Spleen (tissue), 11 donors: ENCODE results near the gene OR5L2. TPM values are rescaled to one million over a fixed set of nuclear protein-coding genes. Genes with fewer than 3 reads are reported as not detected.
"Not testable (repeated sequence)": the region's sequence is repeated elsewhere in the genome, so short reads cannot be mapped to it uniquely, and the experiment has no call there.

Experiments
- DNase-seq: peaks from one replicate; pipeline ENCODE4 v3.0.0-alpha.2; 2020
- H3K27ac ChIP-seq, 8 donors: fragments of 200-600 bp; sonication (generic) in 7 of 8; 1 replicate in 4 of 8; 2 replicates in 4 of 8; pipeline versions ENCODE4 v1.5.0 to v1.8.0; 2016 to 2021; ENCODE audit warnings: inconsistent platforms in 4 of 8, mild to moderate bottlenecking in 4 of 8, moderate library complexity in 1 of 8
- H3K27me3 ChIP-seq, 7 donors: fragments of 200-600 bp; sonication (generic) in 6 of 7; replicated peaks in 1 of 7; 1 replicate in 4 of 7; 2 replicates in 3 of 7; pipeline versions ENCODE4 v1.5.0 to v1.8.0; 2016 to 2021; ENCODE audit warnings: inconsistent platforms in 3 of 7, mild to moderate bottlenecking in 1 of 7
- H3K36me3 ChIP-seq, 6 donors: fragments of 200-600 bp; sonication (generic) in 5 of 6; 1 replicate in 4 of 6; 2 replicates in 2 of 6; pipeline versions ENCODE4 v1.5.0 to v1.8.0; 2016 to 2021; ENCODE audit warnings: inconsistent platforms in 2 of 6
- H3K4me1 ChIP-seq, 6 donors: fragments of 200-600 bp; sonication (generic) in 5 of 6; 1 replicate in 3 of 6; 2 replicates in 3 of 6; pipeline versions ENCODE4 v1.5.0 to v1.8.0; 2016 to 2021; ENCODE audit warnings: inconsistent platforms in 3 of 6
- H3K4me3 ChIP-seq, 8 donors: fragments of 200-600 bp; sonication (generic) in 7 of 8; 1 replicate in 4 of 8; 2 replicates in 4 of 8; pipeline versions ENCODE4 v1.5.0 to v1.8.0; 2016 to 2021; ENCODE audit warnings: inconsistent platforms in 4 of 8, mild to moderate bottlenecking in 4 of 8, moderate library complexity in 2 of 8
- H3K9me3 ChIP-seq, 8 donors: fragments of 200-600 bp; sonication (generic) in 7 of 8; 1 replicate in 4 of 8; 2 replicates in 4 of 8; pipeline versions ENCODE4 v1.5.0 to v1.8.0; 2016 to 2021; ENCODE audit warnings: inconsistent platforms in 4 of 8
- CTCF ChIP-seq, 11 experiments: fragments of 200-600 bp in 7 of 11; fragments of 450-650 bp in 4 of 11; sonication (generic) in 4 of 11; IDR thresholded peaks in 8 of 11; conservative IDR thresholded peaks in 3 of 11; 1 replicate in 7 of 11; 2 replicates in 4 of 11; pipeline versions ENCODE4 v1.4.0 to v1.8.0; 2016 to 2021; ENCODE audit warnings: antibody characterized with exemption in 11 of 11, inconsistent platforms in 4 of 11, mild to moderate bottlenecking in 1 of 11
- POLR2A ChIP-seq, 3 donors: fragments of 450-650 bp; IDR thresholded peaks; one replicate each; pipeline ENCODE4 v1.5.1; 2017; ENCODE audit warnings: antibody characterized with exemption in 3 of 3, mild to moderate bottlenecking in 1 of 3
- POLR2AphosphoS5 ChIP-seq, 3 donors: sonication (generic); formaldehyde crosslinking; IDR thresholded peaks; one replicate each; pipeline ENCODE4 v1.5.1; 2017; ENCODE audit warnings: antibody characterized with exemption in 3 of 3
- WGBS, 5 donors: extraction: QIAGEN DNeasy Blood & Tissue Kit in 3 of 5; methylation state at CpG; one replicate each; pipeline versions ENCODE4 v1.1.5 to v1.1.7; 2013 to 2018; 5-methylcytosine and 5-hydroxymethylcytosine counted together
- intact Hi-C: fragments of 100-400 bp; cut with DNase I; formaldehyde crosslinking; loops from one replicate; pipeline ENCODE4 v1.15.0; 2023; ENCODE audit warnings: low total_unique reads
- polyA plus RNA-seq, 3 donors: library from polyadenylated mRNA; stranded (reverse); fragments of 200-250 nt; gene quantifications; one replicate each; pipeline ENCODE4 v1.2.1, GENCODE V29; 2013
- total RNA-seq, 7 donors: library from RNA; depleted of rRNA in 3 of 7; stranded (reverse); fragments of >200 nt in 3 of 7; fragmentation: NEBNext Ultra II Directional in 4 of 7; extraction: Animal tissue kit (Norgen Biotek cat#: 25700) in 4 of 7; gene quantifications; one replicate each; pipeline versions ENCODE4 v1.1.0 to v1.2.1, GENCODE V29; 2016 to 2021
- donor health status: healthy with polysubstance abuse.
- donor health status: DM: no; HTN: no; CAD: no; lungs with moderate emphysema.
- donor health status: DM: no; HTN: no; CAD: no.
- donor health status: Bipolar disorder and iron deficiency.
- donor health status: healthy.
- donor health status: DM: no; HTN: no; CAD: no.
- donor health status: DM: yes; HTN: yes; CAD: no.

The OR5L2 gene
- total and polyA plus RNA-seq, 10 donors, result not detected

DNA sequence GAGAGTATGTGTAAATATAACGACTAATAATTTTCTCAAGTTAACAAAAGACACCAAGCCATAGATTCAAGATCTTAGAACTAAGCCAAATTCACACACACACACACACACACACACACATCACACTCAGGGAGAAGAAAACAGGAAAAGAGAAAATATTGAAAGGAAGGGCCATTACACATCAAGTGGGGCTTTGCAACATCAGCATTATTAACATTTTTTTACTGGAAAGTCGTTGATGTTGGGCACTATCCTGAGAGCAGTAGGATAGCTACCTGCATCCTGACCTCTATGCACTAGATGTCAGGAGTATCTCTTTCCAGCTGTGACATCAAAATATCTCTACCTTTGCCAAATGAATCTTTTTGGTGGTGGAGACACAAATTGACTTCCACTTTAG, 20.4 kb downstream of the OR5L2 start:
- no peak for DNase-seq
- TF ChIP-seq POLR2AphosphoS5 (IDR thresholded peaks at IDR 0.05) (no peak), POLR2A (IDR thresholded peaks at IDR 0.05) (no peak), CTCF (IDR thresholded peaks at IDR 0.05 in 8 of 11, conservative IDR thresholded peaks at IDR 0.05 in 3 of 11) (no peak)
- intact Hi-C loops, result no loop called here
- H3K4me3 ChIP-seq, result no peak overlapping the region
- H3K27me3 ChIP-seq, result no peaks in the 10 kb centered on the region
- H3K4me1 ChIP-seq, result no peaks in the 10 kb centered on the region
- no peak overlapping the region for H3K27ac ChIP-seq
- H3K36me3 ChIP-seq, result no peaks in the 10 kb centered on the region
- peaks cover 0 to 17% (median 0%) of the 10 kb centered on the region in 8 donors for H3K9me3 ChIP-seq
- WGBS, 5 donors, result 25 to 55% (median 44%) methylated on average over 2 of the region's 2 CpGs

- peaks cover 0 to 17% (median 0%) of the 10 kb centered on the region in 8 donors for H3K9me3 ChIP-seq
- intact Hi-C loops, result no loop called here
Measured at GRCh38 chr11:55849037-55849436, 22.0 kb downstream of the OR5L2 start.

DNA sequence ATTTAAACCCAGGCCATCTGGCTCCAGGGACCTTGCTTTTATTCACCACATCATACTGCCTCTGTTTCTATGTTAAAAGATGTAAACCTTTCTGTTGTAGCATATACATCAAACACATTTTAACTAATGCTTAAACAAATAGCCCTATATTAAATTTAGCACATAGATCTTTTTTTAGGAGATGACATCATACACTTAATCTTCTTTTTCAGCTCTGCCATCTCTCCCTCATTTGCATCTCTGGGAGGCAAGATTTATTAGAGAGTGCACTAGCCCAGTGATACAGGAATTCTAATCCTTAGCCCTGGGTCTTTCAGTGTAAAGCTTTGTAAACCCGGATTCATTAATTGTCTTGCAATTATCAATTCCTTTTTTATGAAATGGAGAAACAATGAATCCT, 25.1 kb downstream of the OR5L2 start:
- Histone ChIP-seq H3K4me1 (no peaks in the 10 kb centered on the region), H3K9me3 (peaks cover 0 to 5% (median 2%) of the 10 kb centered on the region in 8 donors), H3K4me3 (no peak overlapping the region), H3K27ac (no peak overlapping the region), H3K36me3 (no peaks in the 10 kb centered on the region), H3K27me3 (no peaks in the 10 kb centered on the region)
- WGBS, 5 donors, result 75 to 88% (median 80%) methylated on average over 1 of the region's 1 CpG
- no peak for TF ChIP-seq POLR2AphosphoS5 (IDR thresholded peaks at IDR 0.05)
- TF ChIP-seq CTCF (IDR thresholded peaks at IDR 0.05 in 8 of 11, conservative IDR thresholded peaks at IDR 0.05 in 3 of 11), result no peak
- TF ChIP-seq POLR2A (IDR thresholded peaks at IDR 0.05), result no peak
- no peak for DNase-seq
- intact Hi-C loops, result no loop called here

More at GRCh38 chr11:55849037-55849436, 22.0 kb downstream of the OR5L2 start:
- no peak overlapping the region for H3K4me3 ChIP-seq
- no peak overlapping the region for H3K27ac ChIP-seq
- no peak for DNase-seq
- no peaks in the 10 kb centered on the region for H3K36me3 ChIP-seq
- no peaks in the 10 kb centered on the region for H3K4me1 ChIP-seq
- no peaks in the 10 kb centered on the region for H3K27me3 ChIP-seq
- TF ChIP-seq POLR2AphosphoS5 (IDR thresholded peaks at IDR 0.05) (no peak), POLR2A (IDR thresholded peaks at IDR 0.05) (no peak)

- no peak for DNase-seq
- H3K27ac ChIP-seq, result no peak overlapping the region
- no peaks in the 10 kb centered on the region for H3K27me3 ChIP-seq
- H3K9me3 ChIP-seq, result peaks cover 0 to 8% (median 3%) of the 10 kb centered on the region in 8 donors
- no peaks in the 10 kb centered on the region for H3K36me3 ChIP-seq
- H3K4me1 ChIP-seq, result no peaks in the 10 kb centered on the region
- TF ChIP-seq POLR2AphosphoS5 (IDR thresholded peaks at IDR 0.05) (no peak), CTCF (IDR thresholded peaks at IDR 0.05 in 8 of 11, conservative IDR thresholded peaks at IDR 0.05 in 3 of 11) (no peak), POLR2A (IDR thresholded peaks at IDR 0.05) (no peak)
- H3K4me3 ChIP-seq, result no peak overlapping the region
- 8 to 27% (median 16%) methylated on average over 1 of the region's 1 CpG for WGBS, 5 donors
- intact Hi-C loops, result no loop called here
Measured at GRCh38 chr11:55854704-55855103, 27.7 kb downstream of the OR5L2 start.

DNA sequence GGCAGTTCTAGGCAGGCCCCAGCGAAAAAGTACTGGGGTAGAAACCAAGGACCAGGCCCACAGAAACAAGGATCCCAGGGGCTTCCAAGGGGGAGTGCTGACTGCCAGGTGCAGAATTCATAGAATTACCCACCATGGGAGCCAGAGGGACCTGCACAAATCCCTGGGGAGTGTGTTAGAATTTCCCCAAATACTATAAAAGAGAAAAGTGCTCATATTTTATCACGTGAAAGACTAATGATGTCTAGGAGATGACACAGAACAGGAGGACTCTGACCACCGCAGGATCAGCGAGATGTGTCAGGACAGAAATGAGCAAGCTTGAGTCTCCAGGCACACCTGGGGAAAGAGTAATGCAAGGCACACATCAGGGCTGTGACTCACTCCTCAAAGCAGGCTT, 40.3 kb downstream of the OR5L2 start:
- H3K4me3 ChIP-seq, H3K27ac ChIP-seq, H3K27me3 ChIP-seq, DNase-seq, intact Hi-C loops, H3K36me3 ChIP-seq, H3K4me1 ChIP-seq: not testable (repeated sequence)
- H3K9me3 ChIP-seq, result peaks cover 0 to 23% (median under 1%) of the 10 kb centered on the region in 8 donors
- WGBS, 5 donors, result 70 to 86% (median 75%) methylated on average over 4 of the region's 4 CpGs

DNA sequence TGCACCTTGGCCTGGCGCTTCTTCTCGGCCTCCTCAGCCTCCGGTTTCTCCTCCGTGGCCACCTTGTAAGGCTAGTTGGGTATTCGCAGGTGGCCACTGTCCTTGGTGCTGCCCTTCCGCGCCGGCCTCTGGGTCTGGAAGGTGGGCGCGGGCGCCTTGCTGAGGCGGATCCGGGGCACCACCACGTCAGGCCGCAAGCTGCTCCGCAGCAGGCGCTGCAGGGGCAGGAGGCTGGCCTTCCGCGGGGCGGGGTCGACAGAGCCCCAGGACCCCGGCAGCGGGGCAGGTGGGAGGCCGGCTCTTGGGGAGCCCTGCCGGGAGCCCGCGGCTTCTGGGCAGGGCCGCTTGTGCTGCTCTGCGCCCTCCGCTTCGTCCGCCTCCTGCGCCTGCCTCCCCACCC, 45.7 kb downstream of the OR5L2 start:
- peaks cover 0 to 30% (median 17%) of the 10 kb centered on the region in 8 donors for H3K9me3 ChIP-seq
- H3K27me3 ChIP-seq, H3K4me1 ChIP-seq, H3K4me3 ChIP-seq, H3K27ac ChIP-seq, intact Hi-C loops, H3K36me3 ChIP-seq: not testable (repeated sequence)
- DNase-seq, result peak; percentile 41
- WGBS, 5 donors, result 26 to 59% (median 31%) methylated on average over 14 to 33 of the region's 33 CpGs

GRCh38 chr11:55873146-55873545, 46.1 kb downstream of the OR5L2 start:
- H3K4me3 ChIP-seq, H3K27me3 ChIP-seq, H3K4me1 ChIP-seq, H3K27ac ChIP-seq, H3K36me3 ChIP-seq, intact Hi-C loops: not testable (repeated sequence)
- DNase-seq, result peak; percentile 47
- peaks cover 0 to 30% (median 17%) of the 10 kb centered on the region in 8 donors for H3K9me3 ChIP-seq
- WGBS, 5 donors, result 26 to 57% (median 32%) methylated on average over 8 to 34 of the region's 34 CpGs
